Measurements from ENCODE around the gene PFKFB3. TPM values are rescaled to one million over a fixed set of nuclear protein-coding genes. Genes with fewer than 3 reads are reported as not detected.

Gene PFKFB3
- total and polyA plus RNA-seq, 2 of the 13 experiments (the other 11 are each of a cell fraction or from before 2014, with no cell fraction given) = 1.2 to 13.3 TPM

DNA sequence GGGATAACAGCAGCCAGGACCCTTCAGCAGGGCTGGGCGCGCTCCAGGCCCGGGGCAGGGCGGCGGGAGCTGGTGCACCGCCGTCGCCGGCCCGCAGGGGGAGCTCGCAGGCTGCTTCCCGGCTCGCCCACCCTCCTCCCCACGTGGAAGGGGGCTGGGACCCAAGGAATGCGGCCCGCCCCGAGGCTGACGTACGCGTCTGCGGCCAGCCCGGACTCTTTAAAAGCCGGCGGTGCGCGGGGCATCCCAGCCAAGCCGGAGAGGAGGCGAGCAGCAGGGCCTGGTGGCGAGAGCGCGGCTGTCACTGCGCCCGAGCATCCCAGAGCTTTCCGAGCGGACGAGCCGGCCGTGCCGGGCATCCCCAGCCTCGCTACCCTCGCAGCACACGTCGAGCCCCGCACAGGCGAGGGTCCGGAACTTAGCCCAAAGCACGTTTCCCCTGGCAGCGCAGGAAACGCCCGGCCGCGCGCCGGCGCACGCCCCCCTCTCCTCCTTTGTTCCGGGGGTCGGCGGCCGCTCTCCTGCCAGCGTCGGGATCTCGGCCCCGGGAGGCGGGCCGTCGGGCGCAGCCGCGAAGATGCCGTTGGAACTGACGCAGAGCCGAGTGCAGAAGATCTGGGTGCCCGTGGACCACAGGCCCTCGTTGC is at the start of gene PFKFB3 (continued):
- TF ChIP-seq, protein P1, sequence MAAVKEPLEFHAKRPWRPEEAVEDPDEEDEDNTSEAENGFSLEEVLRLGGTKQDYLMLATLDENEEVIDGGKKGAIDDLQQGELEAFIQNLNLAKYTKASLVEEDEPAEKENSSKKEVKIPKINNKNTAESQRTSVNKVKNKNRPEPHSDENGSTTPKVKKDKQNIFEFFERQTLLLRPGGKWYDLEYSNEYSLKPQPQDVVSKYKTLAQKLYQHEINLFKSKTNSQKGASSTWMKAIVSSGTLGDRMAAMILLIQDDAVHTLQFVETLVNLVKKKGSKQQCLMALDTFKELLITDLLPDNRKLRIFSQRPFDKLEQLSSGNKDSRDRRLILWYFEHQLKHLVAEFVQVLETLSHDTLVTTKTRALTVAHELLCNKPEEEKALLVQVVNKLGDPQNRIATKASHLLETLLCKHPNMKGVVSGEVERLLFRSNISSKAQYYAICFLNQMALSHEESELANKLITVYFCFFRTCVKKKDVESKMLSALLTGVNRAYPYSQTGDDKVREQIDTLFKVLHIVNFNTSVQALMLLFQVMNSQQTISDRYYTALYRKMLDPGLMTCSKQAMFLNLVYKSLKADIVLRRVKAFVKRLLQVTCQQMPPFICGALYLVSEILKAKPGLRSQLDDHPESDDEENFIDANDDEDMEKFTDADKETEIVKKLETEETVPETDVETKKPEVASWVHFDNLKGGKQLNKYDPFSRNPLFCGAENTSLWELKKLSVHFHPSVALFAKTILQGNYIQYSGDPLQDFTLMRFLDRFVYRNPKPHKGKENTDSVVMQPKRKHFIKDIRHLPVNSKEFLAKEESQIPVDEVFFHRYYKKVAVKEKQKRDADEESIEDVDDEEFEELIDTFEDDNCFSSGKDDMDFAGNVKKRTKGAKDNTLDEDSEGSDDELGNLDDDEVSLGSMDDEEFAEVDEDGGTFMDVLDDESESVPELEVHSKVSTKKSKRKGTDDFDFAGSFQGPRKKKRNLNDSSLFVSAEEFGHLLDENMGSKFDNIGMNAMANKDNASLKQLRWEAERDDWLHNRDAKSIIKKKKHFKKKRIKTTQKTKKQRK (IDR thresholded peaks at IDR 0.05; ENCODE audit: low read length) = no peak
- TF ChIP-seq ZNF550 (CRISPR knock-in tag; IDR thresholded peaks at IDR 0.05; ENCODE audit: borderline replicate concordance) (no peak), ZFP37 (CRISPR knock-in tag; IDR thresholded peaks at IDR 0.05; ENCODE audit: borderline replicate concordance) (peak; percentile 36; the same call in 1 of the 2 replicates), ERF (CRISPR knock-in tag; IDR thresholded peaks at IDR 0.05) (peak; percentile 87; the same call in 1 of the 2 replicates), SMAD3 (CRISPR knock-in tag; IDR thresholded peaks at IDR 0.05) (no peak), ZNF124 (CRISPR knock-in tag; IDR thresholded peaks at IDR 0.05) (peak; percentile 47; the same call in 1 of the 2 replicates), HOXA5 (CRISPR knock-in tag; IDR thresholded peaks at IDR 0.05) (peak; percentile 71; the same call in 1 of the 2 replicates), REPIN1 (CRISPR knock-in tag; IDR thresholded peaks at IDR 0.05; ENCODE audit: borderline replicate concordance, low read depth) (peak; percentile 95), FLYWCH1 (CRISPR knock-in tag; IDR thresholded peaks at IDR 0.05) (no peak), MED13 (CRISPR knock-in tag; IDR thresholded peaks at IDR 0.05) (peak; percentile 72; the same call in 1 of the 2 replicates)
- TF ChIP-seq, protein P2, sequence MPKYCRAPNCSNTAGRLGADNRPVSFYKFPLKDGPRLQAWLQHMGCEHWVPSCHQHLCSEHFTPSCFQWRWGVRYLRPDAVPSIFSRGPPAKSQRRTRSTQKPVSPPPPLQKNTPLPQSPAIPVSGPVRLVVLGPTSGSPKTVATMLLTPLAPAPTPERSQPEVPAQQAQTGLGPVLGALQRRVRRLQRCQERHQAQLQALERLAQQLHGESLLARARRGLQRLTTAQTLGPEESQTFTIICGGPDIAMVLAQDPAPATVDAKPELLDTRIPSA (CRISPR knock-in tag; IDR thresholded peaks at IDR 0.05; ENCODE audit: borderline replicate concordance) = 0 out of 2 replicates have a peak, but pooled peaks have one; percentile 42
- TF ChIP-seq, protein P3, sequence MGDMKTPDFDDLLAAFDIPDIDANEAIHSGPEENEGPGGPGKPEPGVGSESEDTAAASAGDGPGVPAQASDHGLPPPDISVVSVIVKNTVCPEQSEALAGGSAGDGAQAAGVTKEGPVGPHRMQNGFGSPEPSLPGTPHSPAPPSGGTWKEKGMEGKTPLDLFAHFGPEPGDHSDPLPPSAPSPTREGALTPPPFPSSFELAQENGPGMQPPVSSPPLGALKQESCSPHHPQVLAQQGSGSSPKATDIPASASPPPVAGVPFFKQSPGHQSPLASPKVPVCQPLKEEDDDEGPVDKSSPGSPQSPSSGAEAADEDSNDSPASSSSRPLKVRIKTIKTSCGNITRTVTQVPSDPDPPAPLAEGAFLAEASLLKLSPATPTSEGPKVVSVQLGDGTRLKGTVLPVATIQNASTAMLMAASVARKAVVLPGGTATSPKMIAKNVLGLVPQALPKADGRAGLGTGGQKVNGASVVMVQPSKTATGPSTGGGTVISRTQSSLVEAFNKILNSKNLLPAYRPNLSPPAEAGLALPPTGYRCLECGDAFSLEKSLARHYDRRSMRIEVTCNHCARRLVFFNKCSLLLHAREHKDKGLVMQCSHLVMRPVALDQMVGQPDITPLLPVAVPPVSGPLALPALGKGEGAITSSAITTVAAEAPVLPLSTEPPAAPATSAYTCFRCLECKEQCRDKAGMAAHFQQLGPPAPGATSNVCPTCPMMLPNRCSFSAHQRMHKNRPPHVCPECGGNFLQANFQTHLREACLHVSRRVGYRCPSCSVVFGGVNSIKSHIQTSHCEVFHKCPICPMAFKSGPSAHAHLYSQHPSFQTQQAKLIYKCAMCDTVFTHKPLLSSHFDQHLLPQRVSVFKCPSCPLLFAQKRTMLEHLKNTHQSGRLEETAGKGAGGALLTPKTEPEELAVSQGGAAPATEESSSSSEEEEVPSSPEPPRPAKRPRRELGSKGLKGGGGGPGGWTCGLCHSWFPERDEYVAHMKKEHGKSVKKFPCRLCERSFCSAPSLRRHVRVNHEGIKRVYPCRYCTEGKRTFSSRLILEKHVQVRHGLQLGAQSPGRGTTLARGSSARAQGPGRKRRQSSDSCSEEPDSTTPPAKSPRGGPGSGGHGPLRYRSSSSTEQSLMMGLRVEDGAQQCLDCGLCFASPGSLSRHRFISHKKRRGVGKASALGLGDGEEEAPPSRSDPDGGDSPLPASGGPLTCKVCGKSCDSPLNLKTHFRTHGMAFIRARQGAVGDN (CRISPR knock-in tag; IDR thresholded peaks at IDR 0.05) = peak; percentile 83
- TF ChIP-seq, protein P4, sequence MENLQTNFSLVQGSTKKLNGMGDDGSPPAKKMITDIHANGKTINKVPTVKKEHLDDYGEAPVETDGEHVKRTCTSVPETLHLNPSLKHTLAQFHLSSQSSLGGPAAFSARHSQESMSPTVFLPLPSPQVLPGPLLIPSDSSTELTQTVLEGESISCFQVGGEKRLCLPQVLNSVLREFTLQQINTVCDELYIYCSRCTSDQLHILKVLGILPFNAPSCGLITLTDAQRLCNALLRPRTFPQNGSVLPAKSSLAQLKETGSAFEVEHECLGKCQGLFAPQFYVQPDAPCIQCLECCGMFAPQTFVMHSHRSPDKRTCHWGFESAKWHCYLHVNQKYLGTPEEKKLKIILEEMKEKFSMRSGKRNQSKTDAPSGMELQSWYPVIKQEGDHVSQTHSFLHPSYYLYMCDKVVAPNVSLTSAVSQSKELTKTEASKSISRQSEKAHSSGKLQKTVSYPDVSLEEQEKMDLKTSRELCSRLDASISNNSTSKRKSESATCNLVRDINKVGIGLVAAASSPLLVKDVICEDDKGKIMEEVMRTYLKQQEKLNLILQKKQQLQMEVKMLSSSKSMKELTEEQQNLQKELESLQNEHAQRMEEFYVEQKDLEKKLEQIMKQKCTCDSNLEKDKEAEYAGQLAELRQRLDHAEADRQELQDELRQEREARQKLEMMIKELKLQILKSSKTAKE (CRISPR knock-in tag; IDR thresholded peaks at IDR 0.05; ENCODE audit: borderline replicate concordance) = peak; percentile 71; the same call in 1 of the 2 replicates
